ENCODE data around the gene CSDE1. TPM values are rescaled to one million over a fixed set of nuclear protein-coding genes. Genes with fewer than 3 reads are reported as not detected.

Gene CSDE1
- total RNA-seq, 2 experiments from 2014 or later = 519 to 530 TPM

DNA sequence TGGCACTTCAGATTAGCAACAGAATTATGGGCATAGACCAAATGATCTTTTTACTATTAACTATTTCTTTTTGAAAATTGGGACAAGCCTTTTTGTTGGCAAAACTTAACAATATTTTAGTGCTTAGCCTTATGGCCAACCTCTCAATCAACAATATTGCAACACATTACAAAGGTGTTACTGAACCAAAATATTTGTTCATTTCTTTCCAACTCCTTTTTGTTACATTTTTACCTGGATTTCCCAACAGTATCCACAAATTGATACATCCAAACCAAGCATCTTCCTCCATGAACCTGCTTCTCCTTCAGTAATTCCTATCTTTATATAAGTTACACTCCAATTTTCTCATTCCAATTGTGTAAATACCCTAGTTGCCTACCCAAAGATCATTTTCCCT, 61.0 kb downstream of the CSDE1 start:
- DNase-seq = no peak
- peaks cover 5% of the 10 kb centered on the region for H3K27me3 Mint-ChIP-seq
- H3K9me3 Mint-ChIP-seq = no peaks in the 10 kb centered on the region
- H3K4me3 Mint-ChIP-seq = no peak overlapping the region
- no peaks in the 10 kb centered on the region for H3K36me3 Mint-ChIP-seq
- H3K27ac Mint-ChIP-seq = no peak overlapping the region
- H3K4me1 Mint-ChIP-seq = no peaks in the 10 kb centered on the region

GRCh38 chr1:114695430-114696058, 62.2 kb downstream of the CSDE1 start, which contains the start of gene AMPD1:
AMPD1 (minus strand) TSS chr1:114695546; CDS start chr1:114695471, 75 bp downstream.
- Mint-ChIP-seq H3K27me3 (peaks cover 8% of the 10 kb centered on the region), H3K9me3 (no peaks in the 10 kb centered on the region), H3K4me1 (no peaks in the 10 kb centered on the region), H3K27ac (no peak within 1 kb of the TSS), H3K36me3 (no peaks in the 10 kb centered on the region), H3K4me3 (no peak within 1 kb of the TSS)
- no peak for DNase-seq

DNA sequence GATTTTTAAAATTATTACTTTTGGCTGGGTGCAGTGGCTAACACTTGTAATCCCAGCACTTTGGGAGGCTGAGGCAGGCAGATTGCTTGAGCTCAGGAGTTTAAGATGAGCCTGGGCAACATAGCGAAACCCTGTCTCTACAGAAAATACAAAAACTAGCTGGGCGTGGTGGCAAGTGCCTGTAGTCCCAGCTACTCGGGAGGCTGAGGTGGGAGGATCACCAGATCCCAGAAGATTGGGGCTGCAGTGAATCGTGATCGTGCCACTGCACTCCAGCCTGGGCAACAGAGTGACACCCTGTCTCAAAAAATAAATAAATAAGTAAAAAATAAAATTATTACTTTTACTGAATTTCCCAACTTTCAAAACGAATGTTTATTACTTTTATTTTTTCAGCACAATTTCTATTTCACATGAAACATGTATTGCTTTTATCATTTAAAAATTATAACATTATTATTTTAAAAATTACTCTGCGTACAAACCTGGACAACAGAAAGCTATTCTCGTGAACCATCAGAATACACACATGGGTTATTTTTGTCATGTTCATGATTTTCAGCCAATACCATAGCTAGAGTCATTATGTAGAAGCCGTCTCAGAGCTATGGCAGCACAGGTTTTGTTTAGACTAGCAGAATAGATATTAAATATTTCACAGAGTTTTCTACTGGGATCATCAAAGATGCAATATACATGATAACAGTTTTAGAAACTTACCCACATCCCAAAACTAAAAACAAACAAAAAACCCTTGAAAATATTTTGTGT, 63.1 kb downstream of the CSDE1 start:
- Mint-ChIP-seq H3K4me3 (no peak overlapping the region), H3K4me1 (no peaks in the 10 kb centered on the region), H3K27ac (no peak overlapping the region), H3K27me3 (peaks cover 8% of the 10 kb centered on the region), H3K9me3 (no peaks in the 10 kb centered on the region), H3K36me3 (no peaks in the 10 kb centered on the region)
- no peak for DNase-seq

DNA sequence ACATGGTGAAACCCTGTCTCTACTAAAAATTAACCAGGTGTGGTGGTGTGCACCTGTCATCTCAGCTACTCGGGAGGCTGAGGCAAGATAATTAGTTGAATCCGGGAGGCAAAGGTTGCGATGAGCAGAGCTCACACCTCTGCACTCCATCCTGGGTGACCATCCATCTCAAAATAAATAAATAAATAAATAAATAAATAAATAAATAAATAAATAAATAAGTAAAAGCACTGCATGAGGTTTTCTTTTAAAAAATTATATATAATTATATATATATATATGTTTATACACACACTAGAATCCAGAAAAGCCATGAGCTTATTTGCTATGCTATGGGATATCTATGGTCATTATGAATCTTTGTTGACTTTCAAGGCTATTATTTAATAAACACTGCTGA, 64.8 kb downstream of the CSDE1 start:
- Mint-ChIP-seq H3K27ac (no peak overlapping the region), H3K36me3 (no peaks in the 10 kb centered on the region), H3K27me3 (peaks cover 8% of the 10 kb centered on the region), H3K9me3 (no peaks in the 10 kb centered on the region), H3K4me1 (no peaks in the 10 kb centered on the region), H3K4me3 (no peak overlapping the region)
- DNase-seq = no peak

- no peaks in the 10 kb centered on the region for H3K36me3 Mint-ChIP-seq
- no peak overlapping the region for H3K27ac Mint-ChIP-seq
- no peak for DNase-seq
- H3K4me3 Mint-ChIP-seq = no peak overlapping the region
- H3K9me3 Mint-ChIP-seq = no peaks in the 10 kb centered on the region
- H3K27me3 Mint-ChIP-seq = peaks cover 22% of the 10 kb centered on the region
- no peaks in the 10 kb centered on the region for H3K4me1 Mint-ChIP-seq
Observed at GRCh38 chr1:114691061-114691460, 66.7 kb downstream of the CSDE1 start.

GRCh38 chr1:114690148-114690547, 67.6 kb downstream of the CSDE1 start:
- H3K4me3 Mint-ChIP-seq = no peak overlapping the region
- H3K4me1 Mint-ChIP-seq = no peaks in the 10 kb centered on the region
- no peak for DNase-seq
- no peaks in the 10 kb centered on the region for H3K36me3 Mint-ChIP-seq
- no peak overlapping the region for H3K27ac Mint-ChIP-seq
- H3K27me3 Mint-ChIP-seq = peaks cover 24% of the 10 kb centered on the region
- no peaks in the 10 kb centered on the region for H3K9me3 Mint-ChIP-seq

GRCh38 chr1:114688526-114688925, 69.3 kb downstream of the CSDE1 start:
- H3K4me3 Mint-ChIP-seq = no peak overlapping the region
- H3K36me3 Mint-ChIP-seq = no peaks in the 10 kb centered on the region
- peaks cover 25% of the 10 kb centered on the region for H3K27me3 Mint-ChIP-seq
- no peaks in the 10 kb centered on the region for H3K9me3 Mint-ChIP-seq
- no peak for DNase-seq
- no peaks in the 10 kb centered on the region for H3K4me1 Mint-ChIP-seq
- H3K27ac Mint-ChIP-seq = no peak overlapping the region

GRCh38 chr1:114685851-114686250, 71.9 kb downstream of the CSDE1 start:
- Mint-ChIP-seq H3K27ac (no peak overlapping the region), H3K9me3 (no peaks in the 10 kb centered on the region), H3K4me1 (no peaks in the 10 kb centered on the region), H3K4me3 (no peak overlapping the region), H3K36me3 (no peaks in the 10 kb centered on the region), H3K27me3 (peaks cover 22% of the 10 kb centered on the region)
- DNase-seq = no peak

DNA sequence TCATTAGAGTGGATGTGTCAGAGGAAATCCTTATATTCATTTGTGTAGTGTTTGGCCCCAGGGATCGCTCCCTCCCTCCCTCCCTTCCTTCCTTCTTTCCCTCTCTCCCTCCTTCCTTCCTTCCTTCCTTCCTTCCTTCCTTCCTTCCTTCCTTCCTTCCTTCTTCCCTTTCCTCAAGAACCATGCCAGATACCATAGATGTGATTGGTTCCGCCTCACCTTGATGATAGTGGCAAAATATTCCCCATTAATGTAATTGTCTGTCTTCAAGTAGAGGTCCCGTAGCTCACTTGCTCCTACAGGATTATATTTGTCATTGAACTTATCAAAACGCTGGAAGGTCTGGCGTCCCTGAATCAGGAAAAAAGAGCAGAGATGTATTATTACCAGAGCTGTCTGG, 80.1 kb downstream of the CSDE1 start:
- no peak overlapping the region for H3K27ac Mint-ChIP-seq
- no peak for DNase-seq
- H3K36me3 Mint-ChIP-seq = no peaks in the 10 kb centered on the region
- H3K9me3 Mint-ChIP-seq = no peaks in the 10 kb centered on the region
- no peaks in the 10 kb centered on the region for H3K4me1 Mint-ChIP-seq
- no peak overlapping the region for H3K4me3 Mint-ChIP-seq
- peaks cover 13% of the 10 kb centered on the region for H3K27me3 Mint-ChIP-seq

GRCh38 chr1:114676115-114676514, 81.7 kb downstream of the CSDE1 start:
- DNase-seq = no peak
- Mint-ChIP-seq H3K4me1 (no peaks in the 10 kb centered on the region), H3K4me3 (no peak overlapping the region), H3K27ac (no peak overlapping the region), H3K9me3 (no peaks in the 10 kb centered on the region), H3K36me3 (no peaks in the 10 kb centered on the region), H3K27me3 (peaks cover 13% of the 10 kb centered on the region)

DNA sequence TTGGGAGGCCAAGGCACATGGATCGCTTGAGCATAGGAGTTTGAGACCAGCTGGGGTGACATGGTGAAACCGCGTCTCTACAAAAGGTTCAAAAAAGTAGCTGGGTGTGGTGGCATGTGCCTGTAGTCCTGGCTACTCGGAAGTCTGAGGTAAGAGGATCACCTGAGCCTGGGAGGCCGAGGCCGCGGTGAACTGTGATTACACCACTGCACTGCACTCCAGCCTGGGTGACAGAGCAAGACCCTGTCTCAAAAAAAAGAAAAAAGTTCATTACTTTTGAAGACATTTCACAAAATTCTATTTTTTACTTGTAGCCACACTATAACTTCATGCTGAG, 85.9 kb downstream of the CSDE1 start:
- H3K27ac Mint-ChIP-seq = no peak overlapping the region
- DNase-seq = no peak
- H3K4me1 Mint-ChIP-seq = peaks cover 10% of the 10 kb centered on the region
- H3K9me3 Mint-ChIP-seq = no peaks in the 10 kb centered on the region
- H3K27me3 Mint-ChIP-seq = peaks cover 12% of the 10 kb centered on the region
- no peak overlapping the region for H3K4me3 Mint-ChIP-seq
- H3K36me3 Mint-ChIP-seq = no peaks in the 10 kb centered on the region

- H3K27ac Mint-ChIP-seq = no peak overlapping the region
- H3K4me3 Mint-ChIP-seq = no peak overlapping the region
- peaks cover 13% of the 10 kb centered on the region for H3K27me3 Mint-ChIP-seq
- H3K9me3 Mint-ChIP-seq = no peaks in the 10 kb centered on the region
- DNase-seq = no peak
- no peaks in the 10 kb centered on the region for H3K36me3 Mint-ChIP-seq
- H3K4me1 Mint-ChIP-seq = peaks cover 10% of the 10 kb centered on the region
Observed at GRCh38 chr1:114671011-114671938, 86.5 kb downstream of the CSDE1 start.

- H3K4me3 Mint-ChIP-seq = peak overlapping the region; percentile 81
- H3K27me3 Mint-ChIP-seq = peaks cover 13% of the 10 kb centered on the region
- H3K27ac Mint-ChIP-seq = no peak overlapping the region
- DNase-seq = peak; percentile 82
- H3K36me3 Mint-ChIP-seq = no peaks in the 10 kb centered on the region
- peaks cover 10% of the 10 kb centered on the region for H3K4me1 Mint-ChIP-seq
- no peaks in the 10 kb centered on the region for H3K9me3 Mint-ChIP-seq
Observed at GRCh38 chr1:114670083-114671010, 87.4 kb downstream of the CSDE1 start.

GRCh38 chr1:114669562-114670082, 88.2 kb downstream of the CSDE1 start, which contains the start of gene DENND2C:
DENND2C (minus strand) TSS chr1:114670049; CDS start chr1:114625984, 44,065 bp downstream.
- H3K36me3 Mint-ChIP-seq = no peaks in the 10 kb centered on the region
- no peaks in the 10 kb centered on the region for H3K9me3 Mint-ChIP-seq
- peaks cover 13% of the 10 kb centered on the region for H3K27me3 Mint-ChIP-seq
- H3K4me3 Mint-ChIP-seq = peak within 1 kb of the TSS; percentile 81
- no peak for DNase-seq
- peaks cover 10% of the 10 kb centered on the region for H3K4me1 Mint-ChIP-seq
- no peak within 1 kb of the TSS for H3K27ac Mint-ChIP-seq
